Hepatocyte (in vitro differentiated cells): ENCODE measurements around the gene LUC7L2.

Experiments
- EZH2phosphoT487 ChIP-seq: fragments of 200-600 bp; sonication (generic); IDR thresholded peaks from one replicate; pipeline ENCODE4 v1.6.1; 2018; ENCODE audit warnings: antibody characterized with exemption, mild to moderate bottlenecking, low read depth, moderate library complexity; ENCODE audit not compliant: unreplicated experiment, severe bottlenecking
- TF ChIP-seq, protein P1 (sequence below): fragments of 200-600 bp; sonication (generic); IDR thresholded peaks from 2 replicates; pipeline ENCODE4 v1.5.1; 2016; ENCODE audit warnings: antibody characterized with exemption, mild to moderate bottlenecking; ENCODE audit not compliant: poor library complexity

- TF ChIP-seq, protein P1, sequence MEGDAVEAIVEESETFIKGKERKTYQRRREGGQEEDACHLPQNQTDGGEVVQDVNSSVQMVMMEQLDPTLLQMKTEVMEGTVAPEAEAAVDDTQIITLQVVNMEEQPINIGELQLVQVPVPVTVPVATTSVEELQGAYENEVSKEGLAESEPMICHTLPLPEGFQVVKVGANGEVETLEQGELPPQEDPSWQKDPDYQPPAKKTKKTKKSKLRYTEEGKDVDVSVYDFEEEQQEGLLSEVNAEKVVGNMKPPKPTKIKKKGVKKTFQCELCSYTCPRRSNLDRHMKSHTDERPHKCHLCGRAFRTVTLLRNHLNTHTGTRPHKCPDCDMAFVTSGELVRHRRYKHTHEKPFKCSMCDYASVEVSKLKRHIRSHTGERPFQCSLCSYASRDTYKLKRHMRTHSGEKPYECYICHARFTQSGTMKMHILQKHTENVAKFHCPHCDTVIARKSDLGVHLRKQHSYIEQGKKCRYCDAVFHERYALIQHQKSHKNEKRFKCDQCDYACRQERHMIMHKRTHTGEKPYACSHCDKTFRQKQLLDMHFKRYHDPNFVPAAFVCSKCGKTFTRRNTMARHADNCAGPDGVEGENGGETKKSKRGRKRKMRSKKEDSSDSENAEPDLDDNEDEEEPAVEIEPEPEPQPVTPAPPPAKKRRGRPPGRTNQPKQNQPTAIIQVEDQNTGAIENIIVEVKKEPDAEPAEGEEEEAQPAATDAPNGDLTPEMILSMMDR, result no peak
- no peak for TF ChIP-seq EZH2phosphoT487
Measured at GRCh38 chr7:139416405-139416804, 56.7 kb downstream of the LUC7L2 start.
